Neural cell (in vitro differentiated cells): ENCODE measurements around the gene HFM1.

ENCODE experiments used
- EP300 ChIP-seq: fragments of 450-650 bp; conservative IDR thresholded peaks from 2 replicates; pipeline ENCODE4 v1.6.1; 2014; ENCODE audit warnings: antibody characterized with exemption, mild to moderate bottlenecking, moderate library complexity; ENCODE audit not compliant: poor library complexity, severe bottlenecking
- EZH2 ChIP-seq: fragments of 200-600, 300-800 bp; shearing (Covaris generic), sonication (generic); IDR thresholded peaks from 2 replicates; pipeline ENCODE4 v1.6.1; 2014; ENCODE audit warnings: antibody characterized with exemption, low read length, borderline replicate concordance, mild to moderate bottlenecking; ENCODE audit not compliant: insufficient read depth, poor library complexity, severe bottlenecking
- MXI1 ChIP-seq: fragments of 450-650 bp; conservative IDR thresholded peaks from 2 replicates; pipeline ENCODE4 v1.6.1; 2014; ENCODE audit warnings: antibody characterized with exemption, mild to moderate bottlenecking; ENCODE audit not compliant: poor library complexity, severe bottlenecking
- POLR2AphosphoS5 ChIP-seq: IDR thresholded peaks from 2 replicates; pipeline ENCODE4 v1.6.1; 2012
- RAD21 ChIP-seq: fragments of 450-650 bp; conservative IDR thresholded peaks from 2 replicates; pipeline ENCODE4 v1.6.1; 2014; ENCODE audit warnings: antibody characterized with exemption, mild to moderate bottlenecking, moderate library complexity
- SMC3 ChIP-seq: fragments of 450-650 bp; conservative IDR thresholded peaks from 2 replicates; pipeline ENCODE4 v1.6.1; 2014; ENCODE audit warnings: antibody characterized with exemption, mild to moderate bottlenecking, moderate library complexity; ENCODE audit not compliant: poor library complexity
- TAF1 ChIP-seq: IDR thresholded peaks from 2 replicates; pipeline ENCODE4 v1.6.1; 2012; ENCODE audit warnings: low read depth
- TF ChIP-seq, protein P1 (sequence below): fragments of 450-650 bp; IDR thresholded peaks from 2 replicates; pipeline ENCODE4 v1.5.1; 2014; ENCODE audit warnings: antibody characterized with exemption, mild to moderate bottlenecking, moderate library complexity; ENCODE audit not compliant: poor library complexity, severe bottlenecking
- TF ChIP-seq, protein P2 (sequence below): IDR thresholded peaks from 2 replicates; pipeline ENCODE4 v1.6.1; 2012; ENCODE audit warnings: borderline replicate concordance

DNA sequence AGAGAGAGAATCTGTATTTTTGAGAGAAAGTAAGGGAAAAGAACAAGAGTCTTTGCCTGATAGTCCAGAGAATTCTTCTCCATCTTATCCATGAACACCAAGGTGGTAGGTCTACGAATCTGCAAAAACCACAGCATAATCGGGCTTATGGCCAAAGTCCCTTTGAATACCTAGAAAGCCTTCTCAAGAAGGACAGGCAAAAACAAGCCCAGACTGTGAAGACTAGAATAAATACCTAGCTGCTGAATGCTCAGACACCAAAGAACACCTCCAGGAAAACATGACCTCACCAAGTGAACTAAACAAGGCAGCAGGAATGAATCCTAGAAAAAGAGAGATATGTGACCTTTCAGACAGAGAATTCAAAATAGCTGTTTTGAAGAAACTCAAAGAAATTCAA lies 79.2 kb downstream of the HFM1 start:
- TF ChIP-seq, protein P1, sequence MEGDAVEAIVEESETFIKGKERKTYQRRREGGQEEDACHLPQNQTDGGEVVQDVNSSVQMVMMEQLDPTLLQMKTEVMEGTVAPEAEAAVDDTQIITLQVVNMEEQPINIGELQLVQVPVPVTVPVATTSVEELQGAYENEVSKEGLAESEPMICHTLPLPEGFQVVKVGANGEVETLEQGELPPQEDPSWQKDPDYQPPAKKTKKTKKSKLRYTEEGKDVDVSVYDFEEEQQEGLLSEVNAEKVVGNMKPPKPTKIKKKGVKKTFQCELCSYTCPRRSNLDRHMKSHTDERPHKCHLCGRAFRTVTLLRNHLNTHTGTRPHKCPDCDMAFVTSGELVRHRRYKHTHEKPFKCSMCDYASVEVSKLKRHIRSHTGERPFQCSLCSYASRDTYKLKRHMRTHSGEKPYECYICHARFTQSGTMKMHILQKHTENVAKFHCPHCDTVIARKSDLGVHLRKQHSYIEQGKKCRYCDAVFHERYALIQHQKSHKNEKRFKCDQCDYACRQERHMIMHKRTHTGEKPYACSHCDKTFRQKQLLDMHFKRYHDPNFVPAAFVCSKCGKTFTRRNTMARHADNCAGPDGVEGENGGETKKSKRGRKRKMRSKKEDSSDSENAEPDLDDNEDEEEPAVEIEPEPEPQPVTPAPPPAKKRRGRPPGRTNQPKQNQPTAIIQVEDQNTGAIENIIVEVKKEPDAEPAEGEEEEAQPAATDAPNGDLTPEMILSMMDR, result no peak
- TF ChIP-seq, protein P2, sequence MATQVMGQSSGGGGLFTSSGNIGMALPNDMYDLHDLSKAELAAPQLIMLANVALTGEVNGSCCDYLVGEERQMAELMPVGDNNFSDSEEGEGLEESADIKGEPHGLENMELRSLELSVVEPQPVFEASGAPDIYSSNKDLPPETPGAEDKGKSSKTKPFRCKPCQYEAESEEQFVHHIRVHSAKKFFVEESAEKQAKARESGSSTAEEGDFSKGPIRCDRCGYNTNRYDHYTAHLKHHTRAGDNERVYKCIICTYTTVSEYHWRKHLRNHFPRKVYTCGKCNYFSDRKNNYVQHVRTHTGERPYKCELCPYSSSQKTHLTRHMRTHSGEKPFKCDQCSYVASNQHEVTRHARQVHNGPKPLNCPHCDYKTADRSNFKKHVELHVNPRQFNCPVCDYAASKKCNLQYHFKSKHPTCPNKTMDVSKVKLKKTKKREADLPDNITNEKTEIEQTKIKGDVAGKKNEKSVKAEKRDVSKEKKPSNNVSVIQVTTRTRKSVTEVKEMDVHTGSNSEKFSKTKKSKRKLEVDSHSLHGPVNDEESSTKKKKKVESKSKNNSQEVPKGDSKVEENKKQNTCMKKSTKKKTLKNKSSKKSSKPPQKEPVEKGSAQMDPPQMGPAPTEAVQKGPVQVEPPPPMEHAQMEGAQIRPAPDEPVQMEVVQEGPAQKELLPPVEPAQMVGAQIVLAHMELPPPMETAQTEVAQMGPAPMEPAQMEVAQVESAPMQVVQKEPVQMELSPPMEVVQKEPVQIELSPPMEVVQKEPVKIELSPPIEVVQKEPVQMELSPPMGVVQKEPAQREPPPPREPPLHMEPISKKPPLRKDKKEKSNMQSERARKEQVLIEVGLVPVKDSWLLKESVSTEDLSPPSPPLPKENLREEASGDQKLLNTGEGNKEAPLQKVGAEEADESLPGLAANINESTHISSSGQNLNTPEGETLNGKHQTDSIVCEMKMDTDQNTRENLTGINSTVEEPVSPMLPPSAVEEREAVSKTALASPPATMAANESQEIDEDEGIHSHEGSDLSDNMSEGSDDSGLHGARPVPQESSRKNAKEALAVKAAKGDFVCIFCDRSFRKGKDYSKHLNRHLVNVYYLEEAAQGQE, result no peak
- TF ChIP-seq POLR2AphosphoS5 (no peak), EZH2 (no peak), MXI1 (no peak), RAD21 (no peak), TAF1 (no peak), EP300 (no peak), SMC3 (no peak)
